SK-N-SH (cell line): ENCODE measurements around the gene LCNL1. TPM values are rescaled to one million over a fixed set of nuclear protein-coding genes. Genes with fewer than 3 reads are reported as not detected.
A peak's percentile ranks its signal among the peaks of the same experiment; 100 is the strongest.

Experiments used
- CTCF ChIA-PET: fragments of 300-600, 350-600 bp; formaldehyde crosslinking; extraction: SDS; loops from one replicate; lab custom pipeline; 2021; lab: Yijun Ruan, JAX
- POLR2A ChIA-PET: fragments of 350-600 bp; sonication (Branson Sonifier 250); formaldehyde crosslinking; extraction: SDS; loops from one replicate; lab custom pipeline; 2020; ENCODE audit warnings: antibody characterized with exemption, inconsistent platforms; lab: Yijun Ruan, JAX
- DNase-seq: peaks from one replicate; pipeline ENCODE4 v3.0.0; 2012
- H2AFZ ChIP-seq: fragments of 200-600 bp; sonication (generic); 2 replicates; pipeline ENCODE4 v1.8.1; 2016; ENCODE audit warnings: antibody characterized with exemption, mild to moderate bottlenecking, low read depth
- H3F3A ChIP-seq: fragments of 200-600 bp; sonication (generic); replicated peaks from 2 replicates; pipeline ENCODE3; 2016; ENCODE audit warnings: antibody characterized with exemption, mild to moderate bottlenecking; ENCODE audit not compliant: insufficient read depth
- H3K27ac ChIP-seq, 2 experiments: fragments of 200-500 bp in 1 of 2; fragments of 200-600 bp in 1 of 2; sonication (Bioruptor generic) in 1 of 2; sonication (generic), shearing (Covaris generic) in 1 of 2; 2 replicates each; pipeline versions ENCODE4 v1.5.1 to v1.6.1; 2014 to 2016; ENCODE audit warnings: low read depth in 2 of 2, inconsistent platforms in 1 of 2, low read length in 1 of 2, mild to moderate bottlenecking in 1 of 2, mixed read lengths in 1 of 2
- H3K27me3 ChIP-seq: fragments of 200-600 bp; sonication (generic), shearing (Covaris generic); 2 replicates; pipeline ENCODE4 v1.6.1; 2016; ENCODE audit warnings: mixed run types; ENCODE audit not compliant: insufficient read depth
- H3K36me3 ChIP-seq, 2 experiments: fragments of 200-500 bp in 1 of 2; fragments of 200-600 bp in 1 of 2; sonication (Bioruptor generic) in 1 of 2; sonication (generic) in 1 of 2; replicated peaks in 1 of 2; 2 replicates each; pipeline versions ENCODE3 to v1.5.1; 2014 to 2016; ENCODE audit warnings: low read length in 1 of 2, mild to moderate bottlenecking in 1 of 2; ENCODE audit not compliant: insufficient read depth in 2 of 2, control insufficient read depth in 1 of 2
- H3K4me1 ChIP-seq, 2 experiments: fragments of 200-500 bp in 1 of 2; fragments of 200-600 bp in 1 of 2; sonication (Bioruptor generic) in 1 of 2; sonication (generic), shearing (Covaris generic) in 1 of 2; 2 replicates each; pipeline versions ENCODE4 v1.5.1 to v1.6.1; 2014 to 2016; ENCODE audit warnings: low read depth in 1 of 2, low read length in 1 of 2, mixed run types in 1 of 2; ENCODE audit not compliant: insufficient read depth in 2 of 2, control insufficient read depth in 1 of 2
- H3K4me2 ChIP-seq: fragments of 200-600 bp; sonication (generic), shearing (Covaris generic); 2 replicates; pipeline ENCODE4 v1.6.1; 2017; ENCODE audit warnings: mixed run types
- H3K4me3 ChIP-seq, 2 experiments: fragments of 200-500 bp in 1 of 2; fragments of 200-600 bp in 1 of 2; sonication (Bioruptor generic) in 1 of 2; sonication (generic), shearing (Covaris generic) in 1 of 2; 2 replicates each; pipeline versions ENCODE4 v1.5.1 to v1.8.1; 2014 to 2016; ENCODE audit warnings: low read depth in 2 of 2, inconsistent platforms in 1 of 2, low read length in 1 of 2, mild to moderate bottlenecking in 1 of 2, mixed read lengths in 1 of 2, moderate library complexity in 1 of 2
- H3K79me2 ChIP-seq: fragments of 200-600 bp; sonication (generic); 2 replicates; pipeline ENCODE4 v1.8.1; 2017; ENCODE audit warnings: mild to moderate bottlenecking; ENCODE audit not compliant: insufficient read depth
- H3K9ac ChIP-seq: fragments of 200-600 bp; sonication (generic); 2 replicates; pipeline ENCODE4 v1.6.1; 2017; ENCODE audit warnings: mixed run types
- H3K9me2 ChIP-seq: fragments of 200-600 bp; sonication (generic); 2 replicates; pipeline ENCODE4 v1.6.1; 2017; ENCODE audit warnings: mixed run types
- H3K9me3 ChIP-seq: fragments of 200-600 bp; sonication (generic); 2 replicates; pipeline ENCODE4 v1.6.1; 2017; ENCODE audit warnings: mixed run types, mild to moderate bottlenecking, moderate library complexity
- H4K20me1 ChIP-seq: fragments of 200-600 bp; sonication (generic); 2 replicates; pipeline ENCODE4 v1.6.1; 2017; ENCODE audit warnings: mild to moderate bottlenecking, mixed run types; ENCODE audit not compliant: insufficient read depth
- ELF1 ChIP-seq: IDR thresholded peaks from 2 replicates; pipeline ENCODE4 v1.4.0; 2012
- EP300 ChIP-seq, 2 experiments: IDR thresholded peaks; 2 replicates each; pipeline versions ENCODE4 v1.4.0 to v1.6.1; 2012; ENCODE audit warnings: borderline replicate concordance in 1 of 2, low read depth in 1 of 2, low read length in 1 of 2
- MXI1 ChIP-seq: IDR thresholded peaks from 2 replicates; pipeline ENCODE4 v1.6.1; 2012; ENCODE audit warnings: mild to moderate bottlenecking, low read depth, low read length, improper control_type of control experiment
- NRF1 ChIP-seq: IDR thresholded peaks from 2 replicates; pipeline ENCODE4 v1.6.1; 2012; ENCODE audit warnings: low read depth, mild to moderate bottlenecking, low read length
- SIN3A ChIP-seq: IDR thresholded peaks from 2 replicates; pipeline ENCODE4 v1.6.1; 2012; ENCODE audit warnings: low read depth, mild to moderate bottlenecking, low read length, moderate library complexity, borderline replicate concordance
- TAF1 ChIP-seq: IDR thresholded peaks from 2 replicates; pipeline ENCODE4 v1.6.1; 2012; ENCODE audit warnings: low read depth, mild to moderate bottlenecking, low read length, moderate library complexity, borderline replicate concordance
- TCF12 ChIP-seq: IDR thresholded peaks from 2 replicates; pipeline ENCODE4 v1.4.0; 2012
- TEAD4 ChIP-seq: IDR thresholded peaks from 2 replicates; pipeline ENCODE4 v1.4.0; 2012; ENCODE audit warnings: mild to moderate bottlenecking, borderline replicate concordance; ENCODE audit not compliant: insufficient read depth
- WGBS: methylation state at CpG from one replicate; pipeline ENCODE4 v1.1.6; 2017; ENCODE audit warnings: low lambda C conversion rate; 5-methylcytosine and 5-hydroxymethylcytosine counted together
- polyA plus RNA-seq, 3 experiments: library from polyadenylated mRNA; depleted of rRNA; stranded (reverse); fragments of >200 nt; gene quantifications; 2 replicates each; pipeline ENCODE4 v1.2.3, GENCODE V29; 2012
- TF ChIP-seq, protein P1 (sequence below): IDR thresholded peaks from 2 replicates; pipeline ENCODE4 v1.4.0; 2012; ENCODE audit warnings: low read depth, borderline replicate concordance

Gene LCNL1
- polyA plus RNA-seq, 1 of the 3 experiments (the other 2 are of a cell fraction) = not detected

DNA sequence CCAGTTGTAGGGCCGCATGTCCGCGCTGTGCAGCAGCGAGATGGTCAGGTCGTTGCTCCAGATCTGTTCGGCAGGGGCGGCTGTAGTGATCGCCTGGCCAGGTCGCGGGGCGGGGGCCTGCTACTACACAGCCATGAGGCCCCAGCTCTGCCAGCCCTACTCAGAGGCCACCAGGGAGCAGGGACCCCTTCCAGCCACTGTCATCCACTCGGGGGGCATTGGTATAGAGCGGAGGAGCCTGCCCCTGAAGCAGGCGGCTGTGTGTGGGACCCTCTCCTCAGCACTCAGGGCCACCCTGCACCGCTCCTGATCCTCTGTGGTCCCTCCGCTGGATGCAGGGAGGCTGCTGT is 39.9 kb upstream of the LCNL1 start:
- Histone ChIP-seq H3F3A (peaks cover 6% of the 10 kb centered on the region), H3K9ac (no peak overlapping the region; the same call in 1 of the 2 replicates), H2AFZ (no peak overlapping the region), H3K9me3 (no peaks in the 10 kb centered on the region), H3K4me2 (peak overlapping the region; percentile 96), H3K4me3 (peak overlapping the region; percentile 77 to 94; a peak in 3 of 4 replicates), H3K27me3 (no peaks in the 10 kb centered on the region), H3K27ac (no peak overlapping the region; a peak in 1 of 4 replicates), H3K4me1 (peaks cover 0 to 17% of the 10 kb centered on the region in 2 experiments; a peak in 1 of 4 replicates), H3K36me3 (peaks cover 10 to 38% of the 10 kb centered on the region in 2 experiments), H3K9me2 (no peaks in the 10 kb centered on the region), H3K79me2 (peaks cover 28% of the 10 kb centered on the region), H4K20me1 (peaks cover 13% of the 10 kb centered on the region)
- WGBS = 96% methylated on average over 5 of the region's 16 CpGs
- POLR2A ChIA-PET = interaction anchor here (0.6 kb wide), 1 partner anchor 57 kb away, joined by 3 read pairs; no protein-coding TSS in a partner anchor
- TF ChIP-seq SIN3A (no peak), MXI1 (no peak), TAF1 (no peak), EP300 (IDR thresholded peaks at IDR 0.05; ENCODE audit: borderline replicate concordance in 1 of 2, low read depth in 1 of 2, low read length in 1 of 2) (no peak), TCF12 (no peak)
- TF ChIP-seq, protein P1, sequence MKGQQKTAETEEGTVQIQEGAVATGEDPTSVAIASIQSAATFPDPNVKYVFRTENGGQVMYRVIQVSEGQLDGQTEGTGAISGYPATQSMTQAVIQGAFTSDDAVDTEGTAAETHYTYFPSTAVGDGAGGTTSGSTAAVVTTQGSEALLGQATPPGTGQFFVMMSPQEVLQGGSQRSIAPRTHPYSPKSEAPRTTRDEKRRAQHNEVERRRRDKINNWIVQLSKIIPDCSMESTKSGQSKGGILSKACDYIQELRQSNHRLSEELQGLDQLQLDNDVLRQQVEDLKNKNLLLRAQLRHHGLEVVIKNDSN = no peak
- CTCF ChIA-PET = interaction anchor here (0.7 to 2.4 kb wide), 3 partner anchors 56 to 143 kb away, joined by 3 to 7 read pairs (median 3); partner anchors contain the start of gene AJM1
- no peak for DNase-seq

DNA sequence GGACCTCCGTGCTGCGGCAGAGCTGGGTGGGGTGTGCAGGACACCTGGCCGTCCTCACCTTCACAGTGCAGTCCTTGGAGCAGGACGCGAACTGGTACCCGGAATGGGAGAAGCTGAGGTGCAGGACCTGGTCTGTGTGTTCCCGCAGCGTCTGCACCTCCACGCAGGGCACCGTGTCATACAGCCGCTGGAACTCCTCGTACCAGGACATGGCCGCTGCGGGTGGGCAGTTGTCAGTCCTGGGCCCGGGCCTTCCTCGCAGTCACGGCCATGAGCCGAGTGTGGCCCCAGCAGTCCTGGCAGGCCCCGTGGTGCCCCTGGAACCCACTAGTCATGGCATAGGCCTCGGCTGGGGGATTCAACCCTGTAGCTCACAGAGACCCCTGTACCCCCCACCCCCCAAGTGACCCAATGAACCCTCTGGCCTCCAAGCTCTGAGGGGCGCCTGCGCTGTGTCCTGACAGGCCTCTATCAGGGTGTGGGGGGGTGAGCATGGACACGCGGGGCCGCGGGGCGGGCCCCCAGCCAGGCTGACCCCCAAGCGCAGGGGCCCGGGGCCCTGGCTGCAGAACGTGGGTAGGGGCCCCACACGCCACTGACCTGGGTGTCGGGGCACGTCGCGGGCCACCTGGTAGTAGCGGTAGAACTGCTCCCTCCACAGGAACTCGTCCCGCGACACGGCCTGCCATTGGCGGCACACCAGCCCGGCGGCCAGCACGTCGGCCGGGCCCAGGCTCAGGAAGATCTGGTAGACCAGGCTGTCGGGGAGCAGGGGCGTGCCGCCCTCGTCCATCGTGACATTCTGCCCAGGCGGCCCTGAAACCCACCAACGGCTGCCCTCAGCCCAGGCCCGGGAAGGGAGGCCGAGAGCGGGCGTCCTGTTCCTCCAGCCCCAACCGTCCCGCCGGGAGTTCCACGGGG is 39.2 kb upstream of the LCNL1 start:
- no peaks in the 10 kb centered on the region for H3K9me2 ChIP-seq
- H3F3A ChIP-seq = peaks cover 6% of the 10 kb centered on the region
- H3K27ac ChIP-seq = peak overlapping the region; percentile 22 to 86; a peak in 3 of 4 replicates
- H4K20me1 ChIP-seq = peaks cover 13% of the 10 kb centered on the region
- no peaks in the 10 kb centered on the region for H3K27me3 ChIP-seq
- TF ChIP-seq MXI1 (peak; percentile 63), SIN3A (peak; percentile 7; the same call in 1 of the 2 replicates), TEAD4 (no peak), NRF1 (no peak), ELF1 (no peak)
- TF ChIP-seq, protein P1 = no peak
- CTCF ChIA-PET = interaction anchor here (0.6 to 13.2 kb wide), 22 partner anchors 14 to 505 kb away, joined by 3 to 350 read pairs (median 4); partner anchors contain the start of genes ABCA2, AJM1, CLIC3 and FUT7
- peak overlapping the region; percentile 96 for H3K4me2 ChIP-seq
- H3K9ac ChIP-seq = peak overlapping the region; percentile 80
- peak overlapping the region; percentile 77 to 94 for H3K4me3 ChIP-seq
- peaks cover 28% of the 10 kb centered on the region for H3K79me2 ChIP-seq
- WGBS = 30% methylated on average over 4 of the region's 61 CpGs
- POLR2A ChIA-PET = interaction anchor here (0.6 to 1.2 kb wide), 3 partner anchors 49 to 58 kb away, joined by 3 to 4 read pairs (median 3); partner anchors contain the start of genes CLIC3 and PAXX
- peak; percentile 79 for DNase-seq
- no peak overlapping the region for H2AFZ ChIP-seq
- peaks cover 10 to 38% of the 10 kb centered on the region in 2 experiments for H3K36me3 ChIP-seq
- H3K4me1 ChIP-seq = peaks cover 0 to 17% of the 10 kb centered on the region in 2 experiments; a peak in 1 of 4 replicates
- no peaks in the 10 kb centered on the region for H3K9me3 ChIP-seq
